Measurements from ENCODE around the gene OOSP4B. TPM values are rescaled to one million over a fixed set of nuclear protein-coding genes. Genes with fewer than 3 reads are reported as not detected.
"Not testable (repeated sequence)": the region's sequence is repeated elsewhere in the genome, so short reads cannot be mapped to it uniquely, and the experiment has no call there.

OOSP4B gene
- not detected for total RNA-seq

- DNase-seq: no peak
Observed at GRCh38 chr11:60016881-60017280, at the start of gene OOSP4B. OOSP4B (plus strand) TSS chr11:60017181.

DNA sequence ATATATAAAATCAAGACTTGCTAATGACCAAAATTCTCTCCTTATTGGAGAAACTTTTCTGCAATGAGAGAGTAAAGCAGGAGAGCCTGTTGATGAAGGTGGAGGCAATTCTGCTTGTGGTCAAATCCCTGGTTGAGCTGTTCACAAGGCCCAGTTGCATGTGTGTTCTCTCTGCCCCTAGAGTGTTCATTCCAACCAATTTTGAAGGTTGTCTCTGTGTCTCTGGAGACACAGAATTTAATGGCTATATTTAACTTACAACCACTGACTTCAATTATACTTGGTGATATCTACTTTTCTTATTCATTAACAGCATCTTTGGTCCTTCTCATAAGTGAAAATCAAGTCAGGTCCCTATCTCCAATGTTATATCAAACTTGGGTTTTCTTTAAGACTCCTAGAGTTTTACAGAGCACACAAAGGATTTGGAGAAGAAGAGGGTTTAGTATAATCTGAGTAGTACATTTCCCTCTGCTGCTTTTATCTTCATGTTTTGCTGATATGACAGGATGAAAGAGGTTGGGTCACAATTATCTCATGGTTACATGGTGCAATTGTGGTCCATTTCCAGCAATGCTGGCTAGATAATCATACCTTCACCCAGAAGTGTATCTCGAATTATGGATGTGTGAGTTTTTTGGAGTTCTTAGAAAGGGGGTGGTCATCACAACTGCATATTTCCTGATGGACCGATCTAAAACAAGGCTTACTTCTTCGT lies 49.1 kb upstream of the OOSP4B start:
- DNase-seq: no peak

- DNase-seq: no peak
Observed at GRCh38 chr11:59968395-59968783, 48.6 kb upstream of the OOSP4B start.

- DNase-seq: no peak
Observed at GRCh38 chr11:59973097-59973496, 43.9 kb upstream of the OOSP4B start.

- DNase-seq: no peak
Observed at GRCh38 chr11:59981106-59981770, 35.7 kb upstream of the OOSP4B start.

GRCh38 chr11:59982037-59982436 lies 34.9 kb upstream of the OOSP4B start:
- not testable (repeated sequence) for DNase-seq

- no peak for DNase-seq
Observed at GRCh38 chr11:59983212-59983611, 33.8 kb upstream of the OOSP4B start.

- no peak for DNase-seq
Observed at GRCh38 chr11:59984368-59984767, 32.6 kb upstream of the OOSP4B start.

DNA sequence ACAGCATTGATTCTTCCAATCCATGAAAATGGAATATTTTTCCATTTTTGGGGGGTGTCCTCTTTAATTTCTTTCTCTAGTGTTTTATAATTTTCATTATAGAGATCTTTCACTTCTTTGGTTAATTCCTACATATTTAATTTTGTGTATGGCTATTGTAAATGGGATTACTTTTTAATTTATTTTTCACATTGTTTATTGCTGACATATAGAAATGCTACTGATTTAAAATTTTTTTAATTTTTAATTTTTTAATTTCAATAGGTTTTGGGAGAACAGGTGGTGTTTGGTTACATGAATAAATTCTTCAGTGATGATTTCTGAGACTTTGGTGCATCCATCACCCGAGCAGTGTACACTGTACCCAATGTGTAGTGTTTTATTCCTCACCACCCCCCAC lies 26.6 kb upstream of the OOSP4B start:
- no peak for DNase-seq

- DNase-seq: no peak
Observed at GRCh38 chr11:59992425-59992824, 24.6 kb upstream of the OOSP4B start.

DNA sequence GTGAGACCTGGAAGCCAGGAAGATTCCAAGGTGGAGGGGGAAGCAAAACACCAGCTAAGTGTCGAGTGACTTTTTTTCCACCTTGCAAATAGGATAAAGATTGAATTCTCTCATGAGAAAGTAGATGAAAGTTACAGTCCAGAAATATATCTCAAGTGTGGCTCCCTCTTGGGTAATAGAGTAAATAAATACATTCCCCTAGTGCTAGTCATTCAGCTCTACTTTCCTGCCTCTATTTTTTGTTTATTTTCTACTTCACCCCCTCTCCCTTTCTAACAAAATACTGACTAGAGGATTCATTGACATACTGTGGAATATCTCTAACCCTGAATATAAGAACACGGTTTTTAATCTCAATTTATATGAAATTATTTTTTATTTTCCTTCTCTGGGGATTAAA lies 19.2 kb upstream of the OOSP4B start:
- DNase-seq: no peak

DNA sequence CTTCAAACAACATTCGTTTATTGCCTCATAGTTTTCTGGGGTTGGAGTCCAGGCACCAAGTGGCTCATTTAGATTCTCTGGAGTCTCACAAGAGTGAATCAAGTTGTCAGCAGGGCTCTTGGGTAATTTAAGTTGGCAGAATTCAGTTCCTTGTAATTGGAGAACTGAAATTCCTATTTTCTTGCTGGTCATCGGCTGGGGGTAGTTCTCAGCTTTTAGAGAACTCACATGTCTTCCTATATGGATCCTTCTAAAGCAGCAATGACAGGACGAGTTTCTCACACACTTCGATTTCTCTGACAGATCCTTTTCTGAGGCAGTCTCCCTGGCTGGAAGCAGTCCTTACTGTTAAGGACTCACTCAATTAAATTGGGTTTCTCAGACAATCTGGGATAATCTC lies 17.3 kb upstream of the OOSP4B start:
- DNase-seq: no peak

DNA sequence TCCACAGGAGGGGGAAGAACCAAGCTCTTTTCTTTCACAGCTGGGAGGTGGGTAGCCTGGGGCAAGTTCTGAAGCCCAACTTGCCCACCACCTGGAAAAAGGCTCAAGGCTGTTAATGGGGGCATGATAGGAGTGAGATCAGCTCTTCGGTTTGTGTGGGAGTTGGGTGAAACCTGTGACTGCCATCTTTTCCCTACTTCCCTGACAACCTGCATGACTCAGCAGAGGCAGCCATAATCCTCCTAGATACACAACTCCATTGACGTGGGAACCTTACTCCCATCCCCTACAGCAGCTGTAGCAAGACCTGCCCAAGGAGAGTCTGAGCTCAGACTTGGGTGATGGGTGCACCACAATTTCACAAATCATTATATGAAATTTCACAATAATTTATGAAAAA lies 13.3 kb upstream of the OOSP4B start:
- no peak for DNase-seq

DNA sequence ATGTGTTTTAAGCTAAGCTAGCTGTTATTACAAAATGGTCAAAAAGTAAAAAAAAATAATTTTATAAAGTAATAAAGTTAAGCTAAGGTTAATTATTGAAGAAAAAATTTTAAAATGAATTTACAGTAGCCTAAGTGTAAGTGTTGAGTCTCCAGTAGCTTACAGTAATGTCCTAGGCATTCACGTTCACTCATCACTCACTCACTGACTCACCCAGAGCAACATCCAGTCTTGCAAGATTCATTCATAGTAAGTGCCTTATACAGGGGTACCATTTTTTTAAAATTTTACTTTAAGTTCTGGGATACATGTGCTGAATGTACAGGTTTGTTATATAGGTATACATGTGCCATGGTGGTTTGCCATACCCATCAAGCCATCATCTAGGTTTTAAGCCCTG lies 11.6 kb upstream of the OOSP4B start:
- no peak for DNase-seq

DNA sequence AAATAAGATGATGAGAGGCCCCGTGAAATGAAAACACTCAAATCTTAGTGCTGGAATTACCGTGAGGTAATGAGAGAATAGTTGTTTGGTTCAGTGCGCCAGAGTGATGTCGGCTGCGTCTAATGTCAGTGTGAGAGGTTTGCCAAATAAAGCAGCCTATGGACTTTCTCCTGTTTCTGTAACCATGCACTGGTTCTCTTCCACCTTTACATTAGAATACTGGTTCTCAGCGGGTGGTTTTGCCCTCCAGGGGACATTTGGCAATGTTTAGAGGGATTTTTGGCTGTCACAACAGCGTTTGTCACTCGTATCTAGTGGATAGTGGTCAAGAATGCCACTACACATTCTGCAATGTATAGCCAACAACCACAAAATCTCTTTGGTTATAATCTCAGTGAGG lies 1.1 kb downstream of the OOSP4B start:
- DNase-seq: no peak

GRCh38 chr11:60020376-60020775 lies 3.4 kb downstream of the OOSP4B start:
- DNase-seq: not testable (repeated sequence)

GRCh38 chr11:60029015-60029632 lies 12.1 kb downstream of the OOSP4B start:
- DNase-seq: no peak

GRCh38 chr11:60040109-60040508 lies 23.1 kb downstream of the OOSP4B start, which contains the start of gene OOSP2:
OOSP2 (plus strand) TSS chr11:60040409; CDS start chr11:60040460, 51 bp downstream.
- DNase-seq: no peak

GRCh38 chr11:60050422-60050821 lies 33.4 kb downstream of the OOSP4B start:
- DNase-seq: not testable (repeated sequence)

- DNase-seq: not testable (repeated sequence)
Observed at GRCh38 chr11:60050839-60051238, 33.9 kb downstream of the OOSP4B start.

DNA sequence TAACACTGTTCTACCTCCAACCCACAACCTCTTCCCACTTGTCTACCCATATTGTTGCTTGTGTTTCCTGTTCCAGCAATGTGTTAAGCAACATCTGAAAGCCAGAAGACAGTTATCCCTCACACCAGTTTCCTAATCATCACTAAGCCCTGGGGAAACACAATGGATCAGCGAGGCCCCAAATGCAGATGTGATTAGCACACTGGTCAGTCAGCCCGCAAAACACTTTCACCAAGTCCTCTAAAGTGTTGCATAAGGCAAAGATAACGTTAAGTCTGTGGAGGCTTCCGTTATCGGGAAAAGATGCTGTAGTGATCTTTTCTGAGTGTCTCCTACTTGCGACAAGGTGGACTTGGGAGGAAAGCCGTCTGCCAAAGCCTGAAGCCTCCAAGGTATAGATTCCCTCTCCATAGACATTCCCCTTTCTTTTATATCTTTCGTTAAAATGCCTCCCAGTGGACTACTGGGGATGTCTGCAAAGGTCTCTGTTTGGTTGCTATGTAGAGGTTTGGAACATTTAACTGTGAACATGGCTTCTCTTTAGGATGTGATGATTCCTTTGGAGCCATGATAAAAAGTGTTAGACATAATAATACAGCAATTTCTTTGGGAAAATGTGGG lies 39.5 kb downstream of the OOSP4B start, which contains the start of gene MS4A3:
MS4A3 (plus strand) TSS at position 317 of the 621 bp plus-strand sequence. CDS start 4,496 bp downstream, outside the sequence.
- no peak for DNase-seq

GRCh38 chr11:60059052-60059451 lies 42.1 kb downstream of the OOSP4B start:
- DNase-seq: no peak

DNA sequence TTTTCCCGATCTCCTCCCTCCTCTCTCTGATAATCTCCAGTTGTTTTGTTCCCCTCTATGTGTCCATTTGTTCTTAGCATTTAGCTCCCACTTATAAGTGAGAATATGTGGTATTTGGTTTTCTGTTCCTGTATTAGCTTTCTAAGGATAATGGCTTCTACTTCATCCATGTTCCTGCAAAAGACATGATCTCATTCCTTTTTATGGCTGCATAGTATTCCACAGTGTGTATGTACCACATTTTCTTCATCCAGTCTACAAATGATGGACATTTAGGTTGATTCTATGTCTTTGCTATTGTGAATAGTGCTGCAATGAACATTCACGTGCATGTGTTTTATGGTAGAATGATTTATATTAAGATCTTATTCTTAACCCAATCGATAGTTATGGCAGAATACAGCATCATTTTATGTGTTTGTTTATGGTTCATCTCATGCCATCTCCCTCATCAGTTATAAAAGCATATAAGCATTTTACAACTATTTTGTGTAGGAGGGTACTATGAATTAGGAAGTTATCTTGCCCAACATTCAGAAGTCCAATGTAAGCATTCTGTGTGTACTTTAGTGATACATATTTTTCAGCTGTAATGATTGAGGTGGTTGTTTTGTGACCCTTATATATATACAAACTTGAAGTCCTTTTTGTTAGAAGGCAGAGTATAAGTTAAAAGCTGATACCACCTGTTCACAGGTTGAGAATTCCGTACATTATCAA lies 42.7 kb downstream of the OOSP4B start:
- no peak for DNase-seq

Data from effector CD4-positive, alpha-beta T cell (primary cell).